ENCODE measurements around the gene TMEM163.

GRCh38 chr2:134457353-134457752 is 261.4 kb downstream of the TMEM163 start:
- TF ChIP-seq, protein P1, sequence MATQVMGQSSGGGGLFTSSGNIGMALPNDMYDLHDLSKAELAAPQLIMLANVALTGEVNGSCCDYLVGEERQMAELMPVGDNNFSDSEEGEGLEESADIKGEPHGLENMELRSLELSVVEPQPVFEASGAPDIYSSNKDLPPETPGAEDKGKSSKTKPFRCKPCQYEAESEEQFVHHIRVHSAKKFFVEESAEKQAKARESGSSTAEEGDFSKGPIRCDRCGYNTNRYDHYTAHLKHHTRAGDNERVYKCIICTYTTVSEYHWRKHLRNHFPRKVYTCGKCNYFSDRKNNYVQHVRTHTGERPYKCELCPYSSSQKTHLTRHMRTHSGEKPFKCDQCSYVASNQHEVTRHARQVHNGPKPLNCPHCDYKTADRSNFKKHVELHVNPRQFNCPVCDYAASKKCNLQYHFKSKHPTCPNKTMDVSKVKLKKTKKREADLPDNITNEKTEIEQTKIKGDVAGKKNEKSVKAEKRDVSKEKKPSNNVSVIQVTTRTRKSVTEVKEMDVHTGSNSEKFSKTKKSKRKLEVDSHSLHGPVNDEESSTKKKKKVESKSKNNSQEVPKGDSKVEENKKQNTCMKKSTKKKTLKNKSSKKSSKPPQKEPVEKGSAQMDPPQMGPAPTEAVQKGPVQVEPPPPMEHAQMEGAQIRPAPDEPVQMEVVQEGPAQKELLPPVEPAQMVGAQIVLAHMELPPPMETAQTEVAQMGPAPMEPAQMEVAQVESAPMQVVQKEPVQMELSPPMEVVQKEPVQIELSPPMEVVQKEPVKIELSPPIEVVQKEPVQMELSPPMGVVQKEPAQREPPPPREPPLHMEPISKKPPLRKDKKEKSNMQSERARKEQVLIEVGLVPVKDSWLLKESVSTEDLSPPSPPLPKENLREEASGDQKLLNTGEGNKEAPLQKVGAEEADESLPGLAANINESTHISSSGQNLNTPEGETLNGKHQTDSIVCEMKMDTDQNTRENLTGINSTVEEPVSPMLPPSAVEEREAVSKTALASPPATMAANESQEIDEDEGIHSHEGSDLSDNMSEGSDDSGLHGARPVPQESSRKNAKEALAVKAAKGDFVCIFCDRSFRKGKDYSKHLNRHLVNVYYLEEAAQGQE (tag by site-specific recombination; IDR thresholded peaks at IDR 0.05), result no peak
- TF ChIP-seq KLF9 (tag by site-specific recombination; IDR thresholded peaks at IDR 0.05; ENCODE audit: low read depth) (no peak), ZEB2 (tag by site-specific recombination; IDR thresholded peaks at IDR 0.05) (no peak), ZNF513 (tag by site-specific recombination; IDR thresholded peaks at IDR 0.05) (no peak), SETDB1 (IDR thresholded peaks at IDR 0.05; ENCODE audit: insufficient read length, low read length) (no peak), IKZF3 (tag by site-specific recombination; IDR thresholded peaks at IDR 0.05) (no peak), ZNF366 (tag by site-specific recombination; conservative IDR thresholded peaks at IDR 0.05) (no peak), PRDM1 (tag by site-specific recombination; IDR thresholded peaks at IDR 0.05) (no peak), ZNF211 (tag by site-specific recombination; IDR thresholded peaks at IDR 0.05; ENCODE audit: low read depth) (no peak), GLI2 (tag by site-specific recombination; IDR thresholded peaks at IDR 0.05; ENCODE audit: borderline replicate concordance, low read depth) (no peak)
- TF ChIP-seq, protein P2, sequence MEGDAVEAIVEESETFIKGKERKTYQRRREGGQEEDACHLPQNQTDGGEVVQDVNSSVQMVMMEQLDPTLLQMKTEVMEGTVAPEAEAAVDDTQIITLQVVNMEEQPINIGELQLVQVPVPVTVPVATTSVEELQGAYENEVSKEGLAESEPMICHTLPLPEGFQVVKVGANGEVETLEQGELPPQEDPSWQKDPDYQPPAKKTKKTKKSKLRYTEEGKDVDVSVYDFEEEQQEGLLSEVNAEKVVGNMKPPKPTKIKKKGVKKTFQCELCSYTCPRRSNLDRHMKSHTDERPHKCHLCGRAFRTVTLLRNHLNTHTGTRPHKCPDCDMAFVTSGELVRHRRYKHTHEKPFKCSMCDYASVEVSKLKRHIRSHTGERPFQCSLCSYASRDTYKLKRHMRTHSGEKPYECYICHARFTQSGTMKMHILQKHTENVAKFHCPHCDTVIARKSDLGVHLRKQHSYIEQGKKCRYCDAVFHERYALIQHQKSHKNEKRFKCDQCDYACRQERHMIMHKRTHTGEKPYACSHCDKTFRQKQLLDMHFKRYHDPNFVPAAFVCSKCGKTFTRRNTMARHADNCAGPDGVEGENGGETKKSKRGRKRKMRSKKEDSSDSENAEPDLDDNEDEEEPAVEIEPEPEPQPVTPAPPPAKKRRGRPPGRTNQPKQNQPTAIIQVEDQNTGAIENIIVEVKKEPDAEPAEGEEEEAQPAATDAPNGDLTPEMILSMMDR (tag by site-specific recombination; IDR thresholded peaks at IDR 0.05), result no peak
- TF ChIP-seq, protein P3, sequence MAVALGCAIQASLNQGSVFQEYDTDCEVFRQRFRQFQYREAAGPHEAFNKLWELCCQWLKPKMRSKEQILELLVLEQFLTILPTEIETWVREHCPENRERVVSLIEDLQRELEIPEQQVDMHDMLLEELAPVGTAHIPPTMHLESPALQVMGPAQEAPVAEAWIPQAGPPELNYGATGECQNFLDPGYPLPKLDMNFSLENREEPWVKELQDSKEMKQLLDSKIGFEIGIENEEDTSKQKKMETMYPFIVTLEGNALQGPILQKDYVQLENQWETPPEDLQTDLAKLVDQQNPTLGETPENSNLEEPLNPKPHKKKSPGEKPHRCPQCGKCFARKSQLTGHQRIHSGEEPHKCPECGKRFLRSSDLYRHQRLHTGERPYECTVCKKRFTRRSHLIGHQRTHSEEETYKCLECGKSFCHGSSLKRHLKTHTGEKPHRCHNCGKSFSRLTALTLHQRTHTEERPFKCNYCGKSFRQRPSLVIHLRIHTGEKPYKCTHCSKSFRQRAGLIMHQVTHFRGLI (tag by site-specific recombination; IDR thresholded peaks at IDR 0.05), result no peak
- TF ChIP-seq, protein P4, sequence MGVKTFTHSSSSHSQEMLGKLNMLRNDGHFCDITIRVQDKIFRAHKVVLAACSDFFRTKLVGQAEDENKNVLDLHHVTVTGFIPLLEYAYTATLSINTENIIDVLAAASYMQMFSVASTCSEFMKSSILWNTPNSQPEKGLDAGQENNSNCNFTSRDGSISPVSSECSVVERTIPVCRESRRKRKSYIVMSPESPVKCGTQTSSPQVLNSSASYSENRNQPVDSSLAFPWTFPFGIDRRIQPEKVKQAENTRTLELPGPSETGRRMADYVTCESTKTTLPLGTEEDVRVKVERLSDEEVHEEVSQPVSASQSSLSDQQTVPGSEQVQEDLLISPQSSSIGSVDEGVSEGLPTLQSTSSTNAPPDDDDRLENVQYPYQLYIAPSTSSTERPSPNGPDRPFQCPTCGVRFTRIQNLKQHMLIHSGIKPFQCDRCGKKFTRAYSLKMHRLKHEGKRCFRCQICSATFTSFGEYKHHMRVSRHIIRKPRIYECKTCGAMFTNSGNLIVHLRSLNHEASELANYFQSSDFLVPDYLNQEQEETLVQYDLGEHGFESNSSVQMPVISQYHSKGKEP (tag by site-specific recombination; IDR thresholded peaks at IDR 0.05), result no peak
- TF ChIP-seq, protein P5, sequence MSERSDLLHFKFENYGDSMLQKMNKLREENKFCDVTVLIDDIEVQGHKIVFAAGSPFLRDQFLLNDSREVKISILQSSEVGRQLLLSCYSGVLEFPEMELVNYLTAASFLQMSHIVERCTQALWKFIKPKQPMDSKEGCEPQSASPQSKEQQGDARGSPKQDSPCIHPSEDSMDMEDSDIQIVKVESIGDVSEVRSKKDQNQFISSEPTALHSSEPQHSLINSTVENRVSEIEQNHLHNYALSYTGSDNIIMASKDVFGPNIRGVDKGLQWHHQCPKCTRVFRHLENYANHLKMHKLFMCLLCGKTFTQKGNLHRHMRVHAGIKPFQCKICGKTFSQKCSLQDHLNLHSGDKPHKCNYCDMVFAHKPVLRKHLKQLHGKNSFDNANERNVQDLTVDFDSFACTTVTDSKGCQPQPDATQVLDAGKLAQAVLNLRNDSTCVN (tag by site-specific recombination; optimal IDR thresholded peaks at IDR 0.05), result no peak
